Left ventricle myocardium superior (tissue), 1 donor: ENCODE data around the gene ARID1A. TPM values are rescaled to one million over a fixed set of nuclear protein-coding genes. Genes with fewer than 3 reads are reported as not detected.
A peak's percentile ranks its signal among the peaks of the same experiment; 100 is the strongest.

Experiments used
- ATAC-seq: fragments of 200-7000 bp; cut with Tn5 transposase; one replicate; pipeline ENCODE4 v1.9.1; 2020; ENCODE audit warnings: mild to moderate bottlenecking, moderate library complexity
- DNase-seq: peaks from one replicate; pipeline ENCODE4 v3.0.0-alpha.2; 2020
- intact Hi-C: fragments of 100-400 bp; cut with micrococcal nuclease; formaldehyde crosslinking; loops from one replicate; pipeline ENCODE4 v1.11.0; 2022
- total RNA-seq: library from RNA; stranded (reverse); fragmentation: NEBNext Ultra II Directional; extraction: Animal tissue kit (Norgen Biotek cat#: 25700); gene quantifications from one replicate; pipeline ENCODE4 v1.2.1, GENCODE V29; 2021
- donor health status: DM: no; HTN: yes; CAD: no; lungs with severe emphysema.

ARID1A gene
- total RNA-seq, 1 donor from 2014 or later, result 31.4 TPM

DNA sequence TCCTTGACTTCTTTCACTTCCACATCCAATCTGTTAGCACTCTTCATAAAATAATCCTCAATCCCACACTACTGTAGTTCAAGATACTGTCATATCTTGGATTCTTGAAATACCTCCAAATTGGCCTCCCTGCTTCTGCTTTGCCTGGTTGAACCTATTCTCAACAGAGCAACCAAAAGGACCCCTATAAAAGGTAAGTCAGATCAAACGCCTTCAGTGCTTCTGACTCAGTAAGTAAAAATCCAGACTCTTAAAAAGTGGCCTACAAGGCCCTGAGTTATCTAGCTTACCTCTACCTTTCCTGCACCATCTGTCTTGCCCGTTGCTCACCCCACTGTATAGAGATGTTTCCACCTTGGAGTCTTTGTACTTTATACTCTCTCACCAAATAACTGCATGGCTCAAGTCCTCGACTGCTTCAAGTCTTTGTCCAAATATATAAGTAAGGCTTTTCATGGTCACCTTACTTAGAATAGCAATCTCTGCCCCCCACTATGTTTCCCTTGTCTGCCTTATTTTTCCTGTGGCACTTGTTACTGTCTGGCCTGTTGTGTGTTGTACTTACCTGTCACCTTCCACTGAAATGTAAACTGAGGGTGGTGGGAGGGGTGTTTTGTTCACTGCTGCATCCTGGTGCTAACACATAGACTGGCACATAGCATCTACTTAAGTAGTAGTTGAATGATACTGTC, 86.9 kb downstream of the ARID1A start:
- intact Hi-C loops, result no loop called here
- DNase-seq, result no peak
- ATAC-seq, result no peak

DNA sequence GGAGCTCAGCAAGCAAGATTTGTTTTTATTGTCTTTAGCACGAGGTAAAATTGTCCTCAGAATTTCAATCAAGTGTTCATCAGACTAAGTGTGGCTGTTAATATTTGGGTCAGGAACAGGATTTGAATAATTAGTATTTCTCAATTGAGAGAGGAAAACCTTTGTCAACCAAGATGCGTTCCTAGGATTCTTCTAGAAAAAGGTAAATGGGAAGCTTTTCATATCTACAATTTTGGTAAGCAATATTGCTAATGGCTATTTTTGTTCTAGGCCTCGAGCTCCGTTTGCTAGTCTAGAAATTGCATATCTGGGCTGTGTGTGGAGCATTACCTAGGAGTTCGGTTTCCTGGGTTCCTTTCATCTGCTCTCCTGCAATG, 87.8 kb downstream of the ARID1A start:
- intact Hi-C loops, result no loop called here
- DNase-seq (no peak), ATAC-seq (no peak)

DNA sequence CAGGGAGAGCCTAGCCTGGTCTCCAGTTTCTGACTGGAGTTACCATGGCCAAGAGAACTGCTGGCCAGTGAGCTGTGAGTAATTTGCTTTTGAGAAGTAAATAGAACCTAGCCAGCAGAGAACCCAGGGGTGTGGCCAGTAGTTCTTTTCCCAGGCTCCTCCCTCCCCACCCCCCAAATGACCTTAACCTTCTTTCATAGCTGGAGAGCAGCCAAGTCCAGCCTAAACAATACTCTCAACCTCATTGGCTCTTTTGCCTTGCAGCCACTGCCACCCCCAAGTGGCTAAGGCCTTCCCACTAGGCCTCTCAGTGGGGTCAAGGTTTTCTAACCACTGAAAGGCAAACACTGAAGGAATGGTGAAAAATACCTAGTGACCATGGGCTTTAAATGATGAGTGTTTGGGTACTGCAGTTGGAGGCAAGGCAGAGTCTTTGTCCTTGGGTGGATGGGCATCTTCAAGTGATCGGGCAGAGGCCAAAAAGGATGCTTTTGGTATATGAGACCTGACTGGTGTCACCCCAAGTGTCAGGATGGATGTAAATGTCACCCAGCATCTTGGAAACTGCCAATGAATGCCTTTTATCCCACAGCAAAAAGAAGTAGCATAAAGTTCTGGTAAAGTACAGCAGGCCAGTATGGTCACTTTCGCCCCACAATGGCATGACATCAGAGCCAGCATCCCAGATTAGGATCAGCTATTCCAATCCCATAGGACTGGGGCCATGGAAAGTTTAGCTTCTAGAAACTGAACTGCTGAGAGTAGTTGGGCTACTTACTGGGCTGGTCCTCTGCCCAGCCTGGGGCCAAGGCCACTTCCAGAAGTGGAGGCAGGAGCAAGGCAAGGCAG, 88.4 kb downstream of the ARID1A start:
- ATAC-seq (peak; percentile 35), DNase-seq (peak; percentile 58)
- intact Hi-C loops, result no loop called here

DNA sequence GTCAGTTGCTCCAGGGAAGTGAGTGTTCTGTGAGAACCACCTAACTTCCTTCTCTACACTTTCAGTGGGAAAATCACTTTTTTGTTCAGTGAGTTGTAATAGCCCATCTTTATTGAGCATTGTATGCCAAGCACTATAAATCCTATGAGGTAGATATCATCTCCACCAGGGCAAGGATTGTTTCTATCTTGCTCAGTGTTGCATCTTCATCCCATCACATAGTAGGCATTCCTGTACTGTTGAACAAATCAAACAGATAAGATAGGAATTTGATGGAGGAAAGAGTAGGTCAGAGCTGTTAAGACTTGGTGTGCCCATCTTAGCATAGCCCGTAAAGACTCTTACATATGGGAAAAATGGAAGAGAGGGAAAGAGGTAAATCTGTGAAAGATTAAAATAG, 89.1 kb downstream of the ARID1A start:
- intact Hi-C loops, result no loop called here
- DNase-seq (no peak), ATAC-seq (no peak)

DNA sequence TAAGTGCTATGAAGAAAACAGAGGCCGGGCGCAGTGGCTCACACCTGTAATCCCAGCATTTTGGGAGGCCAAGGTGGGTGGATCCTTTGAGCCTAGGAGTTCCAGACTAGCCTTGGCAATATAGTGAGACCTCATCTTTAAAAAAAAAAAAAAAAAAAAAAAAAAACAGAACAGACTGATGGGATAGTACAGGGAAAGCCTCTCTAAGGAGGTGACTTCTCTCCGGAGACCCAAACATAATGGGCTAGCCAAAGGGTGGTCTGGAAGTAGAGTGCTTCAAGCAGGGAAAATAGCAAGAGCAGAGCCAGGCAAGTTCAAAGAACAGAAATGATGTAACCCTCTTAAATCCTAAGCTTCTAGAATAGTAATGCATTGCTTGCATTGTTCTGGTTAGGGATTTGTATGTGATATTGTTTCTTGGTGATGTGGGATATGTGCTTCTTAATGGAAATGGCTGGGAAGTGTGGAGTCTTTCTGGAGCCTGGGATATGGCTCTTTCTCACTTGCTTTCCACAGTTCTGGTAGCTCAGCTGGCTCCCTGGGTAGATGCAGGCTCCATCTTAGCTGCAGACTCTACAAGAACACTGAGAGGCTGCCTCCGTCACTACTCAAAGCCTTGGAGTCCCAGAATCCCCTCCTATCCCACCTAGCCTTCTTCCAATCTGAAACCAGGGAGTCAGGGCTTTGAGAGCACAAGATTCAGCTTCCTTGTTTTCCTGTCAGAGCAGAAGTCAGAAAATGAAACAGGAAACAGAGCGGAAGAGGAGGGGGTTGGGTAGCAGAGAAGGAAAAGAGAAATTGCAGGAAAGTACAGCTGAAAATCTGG, 90.0 kb downstream of the ARID1A start:
- no peak for ATAC-seq
- DNase-seq, result no peak
- intact Hi-C loops, result no loop called here

DNA sequence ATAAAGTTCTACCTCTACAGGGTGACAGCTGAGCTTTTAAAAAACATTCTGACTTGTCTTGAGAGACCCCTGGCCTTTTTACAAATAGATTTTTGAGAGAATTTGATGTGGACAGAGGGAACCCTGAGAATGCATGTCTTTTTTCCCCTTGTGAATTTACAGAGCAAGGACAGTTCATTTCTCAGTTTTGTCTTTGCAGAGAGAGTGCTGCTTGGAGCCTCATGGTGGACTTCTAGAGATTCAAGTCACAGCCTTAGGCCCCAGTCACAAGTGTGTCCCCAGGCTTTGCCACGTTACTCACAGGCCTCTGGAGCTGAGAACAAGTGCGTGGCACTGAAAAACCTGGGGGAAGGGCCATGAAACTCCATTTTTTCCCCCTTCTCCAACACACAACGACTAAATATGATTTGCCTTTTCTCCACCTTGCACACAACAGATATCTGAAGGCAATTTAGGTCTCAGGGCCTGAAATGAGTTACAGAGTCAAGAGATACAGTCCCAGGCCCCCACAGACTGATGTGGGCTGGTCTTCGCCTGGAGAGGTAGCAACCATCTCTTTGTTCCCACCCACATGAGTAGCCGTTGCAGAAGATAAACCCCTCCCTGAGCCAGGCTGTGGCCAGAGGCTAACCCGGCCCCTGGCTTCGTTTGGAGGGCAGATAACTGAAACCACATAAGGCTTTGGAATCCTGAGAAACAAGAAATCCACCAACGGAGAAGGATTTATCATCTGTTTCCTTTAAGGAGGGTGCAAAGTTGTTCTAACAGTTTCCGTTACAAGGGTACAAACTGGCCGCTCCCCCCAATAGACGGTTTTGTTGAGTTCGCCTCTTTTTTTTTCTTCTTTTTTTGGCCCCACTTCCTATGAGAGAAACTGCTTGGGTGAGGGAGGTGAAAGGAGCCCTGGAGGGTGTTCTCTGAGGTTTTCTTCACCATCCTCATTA, 90.9 kb downstream of the ARID1A start:
- intact Hi-C loops, result no loop called here
- DNase-seq (peak; percentile 78), ATAC-seq (peak; percentile 57)

DNA sequence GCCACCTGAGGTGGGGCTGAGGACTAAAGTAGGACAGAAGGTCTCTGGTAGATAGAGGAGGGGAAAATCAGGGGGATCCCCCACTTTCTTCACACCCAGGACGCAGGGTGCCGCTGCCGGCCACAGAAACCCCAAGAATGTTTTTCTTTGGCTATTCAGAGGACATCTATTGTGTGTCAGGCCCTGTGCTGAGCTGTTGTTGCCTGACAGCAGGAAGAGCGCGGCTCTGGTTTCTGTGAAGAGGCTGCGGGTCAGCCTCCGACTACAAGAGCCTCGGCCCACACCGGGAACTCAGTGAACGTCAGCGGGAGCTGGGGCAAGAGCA, 91.5 kb downstream of the ARID1A start:
- ATAC-seq, result peak; percentile 10
- intact Hi-C loops, result no loop called here
- no peak for DNase-seq

DNA sequence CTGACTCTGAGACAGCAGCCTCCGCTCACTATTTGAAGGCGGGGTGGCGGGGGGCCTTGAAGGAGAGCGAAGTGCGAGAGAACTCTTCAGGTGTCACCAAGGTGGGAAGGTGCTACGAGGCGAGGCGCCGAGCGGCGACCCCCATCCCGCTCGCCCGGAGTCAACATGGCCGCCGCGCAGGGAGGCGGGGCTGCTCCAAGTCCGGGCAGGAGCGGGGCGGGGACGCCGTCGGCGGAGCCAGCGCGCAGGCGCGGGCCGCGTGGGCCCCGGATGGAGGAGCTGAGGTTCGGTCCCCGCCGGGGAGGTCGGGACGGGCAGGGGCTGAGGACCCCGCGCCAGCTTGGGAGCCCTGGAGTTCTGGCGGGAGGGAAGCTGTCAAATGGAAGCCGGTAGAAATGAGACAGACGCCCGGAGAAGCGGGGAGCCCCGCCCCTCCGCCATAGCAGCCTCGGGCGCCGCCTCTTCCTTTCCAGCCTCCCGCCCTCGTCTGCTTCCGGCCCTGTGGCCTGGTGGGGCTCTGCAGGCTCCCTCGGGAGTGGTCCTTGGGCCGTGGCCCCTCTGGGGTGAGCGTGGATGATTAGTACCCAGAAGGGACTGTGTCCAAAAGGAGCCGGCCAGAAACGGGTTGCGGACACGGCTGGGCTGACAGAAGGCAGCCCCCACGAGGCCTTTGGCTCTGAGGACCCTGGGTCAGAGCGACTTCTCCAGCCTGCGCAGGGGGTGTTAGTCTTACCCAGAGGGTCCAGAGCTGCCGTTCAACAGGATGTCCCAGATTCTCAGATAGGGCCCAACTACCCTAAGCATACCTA, 92.1 kb downstream of the ARID1A start, which contains the start of gene PIGV:
TSS of gene PIGV (plus strand) at position 245 of the 809 bp plus-strand sequence. CDS start 2,866 bp downstream, outside the sequence.
- ATAC-seq (peak; percentile 88), DNase-seq (peak; percentile 96)
- intact Hi-C loops, result loop anchor here (2.0 kb wide), 2 partner anchors 95 to 185 kb away; no protein-coding TSS in a partner anchor

DNA sequence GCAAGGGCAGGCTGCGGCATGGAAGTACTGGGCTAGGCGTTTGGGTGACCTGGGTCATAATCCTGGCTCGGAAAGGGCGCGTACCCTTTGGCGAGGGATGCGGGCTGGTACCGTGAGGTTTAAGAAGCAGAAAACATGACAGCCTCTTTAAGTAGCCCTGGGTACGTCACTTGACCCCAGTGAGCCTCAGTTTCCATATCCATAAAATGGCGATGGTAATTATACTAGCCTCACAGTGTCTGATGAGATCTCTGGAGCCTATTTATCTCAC, 92.6 kb downstream of the ARID1A start:
- no peak for DNase-seq
- no peak for ATAC-seq
- intact Hi-C loops, result loop anchor here (2.0 kb wide), 2 partner anchors 96 to 186 kb away; no protein-coding TSS in a partner anchor

DNA sequence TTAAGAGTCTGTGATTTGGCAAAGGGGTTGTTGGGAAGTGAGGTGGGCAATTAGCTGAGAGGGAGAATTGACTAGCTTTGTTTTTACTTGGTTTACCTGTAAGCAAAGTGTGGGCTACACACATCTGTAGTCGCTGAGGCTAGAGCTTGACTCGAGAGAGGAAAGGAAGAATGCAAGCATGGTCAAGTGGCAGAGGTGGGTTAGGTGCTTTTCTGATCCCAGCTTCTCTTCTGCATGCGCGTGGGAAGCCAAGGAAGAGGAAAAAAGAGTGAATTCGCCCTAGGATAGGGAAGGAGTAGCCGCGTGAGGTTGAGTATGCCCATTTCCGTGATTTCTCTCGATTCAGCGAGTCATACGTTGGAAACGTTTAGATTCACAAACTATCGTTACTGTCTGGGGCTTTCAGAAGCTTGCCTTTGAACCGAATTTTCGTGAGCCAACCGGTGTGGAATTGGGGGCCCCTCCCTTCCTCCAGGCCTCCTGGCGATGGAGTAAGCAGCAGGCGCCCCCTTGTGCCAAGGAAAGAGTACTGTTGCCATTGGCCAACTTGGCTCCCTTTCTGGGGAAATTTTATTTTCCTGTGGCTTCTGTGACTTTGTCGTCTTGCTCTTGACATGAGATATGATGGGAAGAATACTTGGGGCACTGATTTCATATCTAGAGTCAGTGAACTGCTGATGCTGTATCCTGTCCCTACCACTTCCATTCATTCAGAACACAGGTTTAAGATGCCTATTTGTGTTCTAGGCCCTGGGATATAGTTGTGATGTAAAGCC, 93.2 kb downstream of the ARID1A start:
- ATAC-seq (peak; percentile 62), DNase-seq (peak; percentile 85)
- intact Hi-C loops, result loop anchor here (2.0 kb wide), 2 partner anchors 96 to 186 kb away; no protein-coding TSS in a partner anchor

DNA sequence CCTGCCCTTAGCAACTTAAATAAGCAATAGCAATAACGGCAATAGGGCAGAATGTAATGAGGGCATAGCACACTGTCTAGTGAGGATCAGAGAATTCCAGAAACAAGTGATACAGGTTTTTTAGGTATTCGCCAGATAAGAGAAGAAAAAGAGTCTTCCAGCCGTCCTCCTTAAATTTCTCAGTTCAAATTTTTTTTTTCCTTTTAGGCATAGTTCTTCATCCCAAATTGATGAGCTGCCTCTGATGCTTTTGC, 93.7 kb downstream of the ARID1A start:
- ATAC-seq (no peak), DNase-seq (no peak)
- intact Hi-C loops, result loop anchor here (2.0 kb wide), 2 partner anchors 97 to 187 kb away; no protein-coding TSS in a partner anchor

DNA sequence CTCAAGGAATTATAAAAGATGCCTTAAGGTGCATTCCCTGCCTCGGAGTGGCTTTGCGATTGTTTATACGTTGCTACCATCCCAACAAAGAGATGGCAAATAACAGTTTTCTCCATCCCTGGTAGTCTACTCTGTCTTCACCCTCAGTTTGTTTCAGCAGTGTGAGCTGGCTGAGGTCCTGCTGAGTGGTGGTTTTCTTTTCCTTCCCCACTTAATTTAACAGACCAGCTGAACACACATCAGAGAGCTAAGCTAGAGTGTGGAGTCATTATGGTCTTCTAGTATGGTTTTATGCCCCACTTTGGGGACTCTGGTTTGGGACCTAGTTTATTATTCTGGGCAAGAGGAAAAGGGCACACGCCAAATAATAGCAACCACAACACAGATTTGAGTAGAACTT, 94.1 kb downstream of the ARID1A start:
- DNase-seq (no peak), ATAC-seq (no peak)
- intact Hi-C loops, result loop anchor here (2.0 to 10.0 kb wide), 3 partner anchors 97 to 187 kb away; no protein-coding TSS in a partner anchor

DNA sequence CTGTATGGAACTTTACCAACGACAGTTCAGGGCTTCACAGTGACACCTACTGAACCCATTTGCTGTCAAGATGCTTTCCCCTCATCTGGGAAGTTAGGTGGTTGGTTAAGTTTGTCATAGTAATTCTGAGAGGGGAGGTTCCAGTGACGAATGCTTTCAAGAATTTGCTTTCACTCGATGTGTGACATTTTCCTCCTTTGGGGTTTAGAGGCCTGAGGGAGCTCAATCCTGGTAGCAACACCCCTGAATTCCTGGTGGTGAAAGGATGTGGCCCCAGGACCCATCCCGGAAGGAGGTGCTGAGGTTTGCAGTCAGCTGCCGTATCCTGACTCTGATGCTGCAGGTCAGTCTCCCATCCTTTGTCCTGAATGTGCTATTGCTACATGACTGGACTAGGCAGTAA, 94.7 kb downstream of the ARID1A start:
- DNase-seq, result no peak
- intact Hi-C loops, result loop anchor here (10.0 kb wide), 1 partner anchor 116 kb away; no protein-coding TSS in a partner anchor
- no peak for ATAC-seq

DNA sequence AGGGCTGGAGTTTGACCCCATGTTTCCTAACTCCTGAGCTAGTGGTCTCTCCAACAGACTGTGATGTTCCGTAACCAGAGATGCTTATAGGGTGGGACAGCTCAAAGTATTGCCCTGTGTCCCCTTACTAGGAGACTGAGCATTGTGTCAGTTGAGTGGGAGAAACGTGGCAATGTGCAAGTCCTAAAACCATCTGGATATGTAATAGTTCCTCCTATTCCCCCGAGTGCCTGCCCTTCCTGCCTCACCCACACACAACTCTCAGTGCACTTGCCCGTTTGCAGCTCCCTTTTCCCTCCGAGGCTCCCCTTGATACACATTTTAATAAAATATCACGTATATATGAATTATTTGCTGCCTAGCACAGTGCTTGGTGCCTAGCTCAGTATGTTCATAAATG, 95.3 kb downstream of the ARID1A start:
- no peak for ATAC-seq
- DNase-seq, result no peak
- intact Hi-C loops, result loop anchor here (10.0 kb wide), 1 partner anchor 116 kb away; no protein-coding TSS in a partner anchor

DNA sequence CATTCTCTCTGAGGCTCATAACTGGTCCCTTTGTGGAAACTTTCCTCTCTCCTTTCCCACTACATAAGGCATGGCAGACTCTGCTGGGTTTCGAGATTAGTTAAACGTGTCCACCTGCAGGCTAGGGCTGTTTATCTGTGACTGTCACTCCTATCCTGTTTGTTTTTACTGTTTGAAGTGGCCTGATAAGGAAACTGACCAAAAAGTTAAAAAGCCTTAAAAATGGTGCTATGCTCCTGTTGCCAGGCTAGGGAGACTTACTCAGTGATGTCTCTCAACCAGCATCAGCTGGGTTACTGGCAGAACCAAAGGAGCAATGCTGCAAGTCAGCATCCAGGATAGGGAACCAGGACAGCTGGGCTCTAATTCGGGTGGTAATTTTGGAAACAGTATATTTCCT, 95.8 kb downstream of the ARID1A start:
- intact Hi-C loops, result loop anchor here (10.0 kb wide), 1 partner anchor 117 kb away; no protein-coding TSS in a partner anchor
- ATAC-seq, result no peak

DNA sequence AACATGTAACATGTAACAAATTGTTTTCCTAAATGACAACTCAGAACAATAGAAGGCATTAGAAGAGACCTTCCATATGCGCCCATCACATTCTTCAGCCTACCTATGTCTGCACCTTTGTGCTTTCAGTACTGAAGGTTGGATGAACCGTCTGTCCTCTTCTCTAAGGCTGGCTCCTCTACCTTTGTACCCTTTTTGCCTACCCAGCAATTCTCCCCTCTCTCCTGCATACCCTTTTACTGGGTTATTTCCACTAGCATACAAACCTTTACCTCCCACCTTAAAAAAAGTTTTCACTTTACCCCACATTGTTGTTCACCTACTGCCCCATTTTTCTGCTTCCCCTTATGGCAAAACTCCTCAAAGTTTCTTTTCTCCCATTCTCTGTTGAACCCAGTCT, 97.1 kb downstream of the ARID1A start:
- DNase-seq, result no peak
- intact Hi-C loops, result loop anchor here (10.0 kb wide), 1 partner anchor 118 kb away; no protein-coding TSS in a partner anchor
- ATAC-seq, result no peak

More for the DNA sequence above, 95.8 kb downstream of the ARID1A start:
- DNase-seq, result no peak

DNA sequence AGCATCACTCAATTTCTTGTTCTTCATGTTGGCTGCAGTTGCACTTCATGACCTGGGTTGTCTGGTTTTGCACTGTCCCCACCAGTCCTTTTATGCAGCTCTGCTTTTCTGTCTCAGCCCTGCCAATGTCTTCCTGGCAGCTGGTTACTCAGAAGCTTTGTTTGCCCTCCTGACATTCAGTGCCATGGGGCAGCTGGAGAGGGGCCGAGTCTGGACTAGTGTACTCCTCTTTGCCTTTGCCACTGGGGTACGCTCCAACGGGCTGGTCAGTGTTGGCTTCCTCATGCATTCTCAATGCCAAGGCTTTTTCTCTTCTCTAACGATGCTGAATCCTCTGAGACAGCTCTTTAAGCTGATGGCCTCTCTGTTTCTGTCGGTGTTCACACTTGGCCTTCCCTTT, 98.6 kb downstream of the ARID1A start:
- intact Hi-C loops, result loop anchor here (10.0 kb wide), 1 partner anchor 120 kb away; no protein-coding TSS in a partner anchor
- ATAC-seq (no peak), DNase-seq (no peak)
